Liver (tissue), 9 donors: Measurements from ENCODE around the gene ASB13. TPM values are rescaled to one million over a fixed set of nuclear protein-coding genes. Genes with fewer than 3 reads are reported as not detected.
A peak's percentile ranks its signal among the peaks of the same experiment; 100 is the strongest.

Experiments used
- DNase-seq: peaks from one replicate; pipeline ENCODE4 v3.0.0-alpha.2; 2017; ENCODE audit warnings: low spot score
- H3K27ac ChIP-seq, 2 donors: one replicate each; pipeline ENCODE4 v1.7.0; 2013; ENCODE audit warnings: inconsistent platforms in 2 of 2, low read length in 2 of 2, control low read depth in 1 of 2, low read depth in 1 of 2, mild to moderate bottlenecking in 1 of 2
- H3K27me3 ChIP-seq, 4 donors: one replicate each; pipeline versions ENCODE4 v1.6.1 to v1.7.0; 2013; ENCODE audit warnings: low read length in 3 of 4, inconsistent platforms in 1 of 4, mild to moderate bottlenecking in 1 of 4, moderate library complexity in 1 of 4; ENCODE audit not compliant: control insufficient read depth in 4 of 4, insufficient read depth in 4 of 4
- H3K36me3 ChIP-seq, 4 donors: one replicate each; pipeline versions ENCODE4 v1.6.1 to v1.7.0; 2013; ENCODE audit warnings: low read length in 3 of 4, mild to moderate bottlenecking in 3 of 4, low read depth in 1 of 4, moderate library complexity in 1 of 4; ENCODE audit not compliant: control insufficient read depth in 4 of 4, insufficient read depth in 3 of 4
- H3K4me1 ChIP-seq, 4 donors: one replicate each; pipeline versions ENCODE4 v1.6.1 to v1.7.0; 2013; ENCODE audit warnings: low read length in 3 of 4, mild to moderate bottlenecking in 3 of 4, moderate library complexity in 1 of 4; ENCODE audit not compliant: control insufficient read depth in 4 of 4, insufficient read depth in 4 of 4
- H3K4me3 ChIP-seq, 3 donors: one replicate each; pipeline versions ENCODE4 v1.6.1 to v1.7.0; 2013; ENCODE audit warnings: low read length in 3 of 3, control low read depth in 1 of 3, low read depth in 1 of 3, mild to moderate bottlenecking in 1 of 3
- H3K9ac ChIP-seq, 2 donors: one replicate each; pipeline ENCODE4 v1.7.0; 2013; ENCODE audit warnings: low read length in 2 of 2, mild to moderate bottlenecking in 2 of 2, moderate library complexity in 2 of 2, control low read depth in 1 of 2, low read depth in 1 of 2
- H3K9me3 ChIP-seq, 4 donors: one replicate each; pipeline versions ENCODE4 v1.6.1 to v1.7.0; 2013; ENCODE audit warnings: low read length in 3 of 4; ENCODE audit not compliant: control insufficient read depth in 4 of 4
- EGR1 ChIP-seq, 2 donors: IDR thresholded peaks; 2 replicates each; pipeline ENCODE4 v1.6.1; 2016 to 2018; ENCODE audit warnings: antibody characterized with exemption in 2 of 2, low read depth in 2 of 2
- FOXA1 ChIP-seq: IDR thresholded peaks from 2 replicates; pipeline ENCODE4 v1.6.1; 2016; ENCODE audit warnings: antibody characterized with exemption
- FOXA2 ChIP-seq: IDR thresholded peaks from 2 replicates; pipeline ENCODE4 v1.6.1; 2016; ENCODE audit warnings: antibody characterized with exemption
- GABPA ChIP-seq, 2 donors: IDR thresholded peaks in 1 of 2; conservative IDR thresholded peaks in 1 of 2; 2 replicates each; pipeline ENCODE4 v1.6.1; 2016; ENCODE audit warnings: antibody characterized with exemption in 2 of 2, mild to moderate bottlenecking in 1 of 2, moderate library complexity in 1 of 2
- HNF4A ChIP-seq, 2 donors: conservative IDR thresholded peaks; 2 replicates each; pipeline ENCODE4 v1.6.1; 2016; ENCODE audit warnings: antibody characterized with exemption in 2 of 2, mild to moderate bottlenecking in 2 of 2
- HNF4G ChIP-seq: IDR thresholded peaks from 2 replicates; pipeline ENCODE4 v1.6.1; 2016; ENCODE audit warnings: antibody characterized with exemption
- JUND ChIP-seq, 2 donors: IDR thresholded peaks; 2 replicates each; pipeline ENCODE4 v1.6.1; 2016; ENCODE audit warnings: antibody characterized with exemption in 2 of 2
- NR2F2 ChIP-seq: IDR thresholded peaks from 2 replicates; pipeline ENCODE4 v1.6.1; 2016; ENCODE audit warnings: antibody characterized with exemption
- RAD21 ChIP-seq, 2 donors: IDR thresholded peaks; 2 replicates each; pipeline ENCODE4 v1.6.1; 2016; ENCODE audit warnings: antibody characterized with exemption in 2 of 2, mild to moderate bottlenecking in 2 of 2
- RXRA ChIP-seq, 2 donors: IDR thresholded peaks; 2 replicates each; pipeline ENCODE4 v1.6.1; 2017 to 2018; ENCODE audit warnings: antibody characterized with exemption in 2 of 2, mild to moderate bottlenecking in 1 of 2
- SP1 ChIP-seq: IDR thresholded peaks from 2 replicates; pipeline ENCODE4 v1.6.1; 2018; ENCODE audit warnings: antibody characterized with exemption, mild to moderate bottlenecking
- TAF1 ChIP-seq: conservative IDR thresholded peaks from 2 replicates; pipeline ENCODE4 v1.6.1; 2016; ENCODE audit warnings: antibody characterized with exemption, mild to moderate bottlenecking
- YY1 ChIP-seq: IDR thresholded peaks from 2 replicates; pipeline ENCODE4 v1.6.1; 2016; ENCODE audit warnings: antibody characterized with exemption, mild to moderate bottlenecking
- ZBTB33 ChIP-seq: IDR thresholded peaks from 2 replicates; pipeline ENCODE4 v1.6.1; 2016; ENCODE audit warnings: antibody characterized with exemption
- WGBS: extraction: QIAGEN DNeasy Blood & Tissue Kit; methylation state at CpG from one replicate; pipeline ENCODE4 v1.1.7; 2013; 5-methylcytosine and 5-hydroxymethylcytosine counted together
- polyA plus RNA-seq, 2 donors: library from polyadenylated mRNA; stranded (reverse) in 1 of 2; unstranded in 1 of 2; fragments of 200-250 nt in 1 of 2; fragments of >200 nt in 1 of 2; fragmentation: Nextera tagmentation in 1 of 2; extraction: Ambion mirVana in 1 of 2; gene quantifications; one replicate each; pipeline versions ENCODE4 v1.2.1 to v1.2.3, GENCODE V29; 2013 to 2015
- total RNA-seq, 2 donors: library from RNA; depleted of rRNA; stranded (reverse); fragments of >200 nt; gene quantifications; one replicate each; pipeline ENCODE4 v1.2.3, GENCODE V29; 2014
- TF ChIP-seq, protein P1 (sequence below): IDR thresholded peaks from 2 replicates; pipeline ENCODE4 v1.6.1; 2016; ENCODE audit warnings: antibody characterized with exemption
- TF ChIP-seq, protein P2 (sequence below): IDR thresholded peaks from 2 replicates; pipeline ENCODE4 v1.6.1; 2016; ENCODE audit warnings: antibody characterized with exemption, mild to moderate bottlenecking
- TF ChIP-seq, protein P3 (sequence below): fragments of 150-350 bp; IDR thresholded peaks from 2 replicates; pipeline ENCODE4 v1.5.1; 2017; ENCODE audit warnings: improper control_type of control experiment, low read depth, low read length; ENCODE audit not compliant: missing input control
- TF ChIP-seq, protein P4 (sequence below): IDR thresholded peaks from 2 replicates; pipeline ENCODE4 v1.6.1; 2016; ENCODE audit warnings: antibody characterized with exemption
- donor health status: healthy.
- donor health status: healthy.
- donor health status: healthy.
- donor health status: healthy.
- donor health status: healthy.

Gene ASB13
- total and polyA plus RNA-seq, 4 donors, result 8.5 to 48.3 (median 42.5) TPM

GRCh38 chr10:5661043-5661442 is 5.4 kb downstream of the ASB13 start (continued):
- TF ChIP-seq SP1 (no peak), YY1 (no peak), NR2F2 (no peak), RXRA (IDR thresholded peaks at IDR 0.05) (no peak)
- TF ChIP-seq, protein P1, sequence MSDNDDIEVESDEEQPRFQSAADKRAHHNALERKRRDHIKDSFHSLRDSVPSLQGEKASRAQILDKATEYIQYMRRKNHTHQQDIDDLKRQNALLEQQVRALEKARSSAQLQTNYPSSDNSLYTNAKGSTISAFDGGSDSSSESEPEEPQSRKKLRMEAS, result no peak

- H3K27ac ChIP-seq, result peak overlapping the region; percentile 81 to 91
- DNase-seq, result peak; percentile 49
Observed at GRCh38 chr10:5659702-5660528, 6.5 kb downstream of the ASB13 start.

More at GRCh38 chr10:5659702-5660528, 6.5 kb downstream of the ASB13 start:
- no peaks in the 10 kb centered on the region for H3K27me3 ChIP-seq
- WGBS, result 30% methylated on average over 16 of the region's 16 CpGs
- H3K4me3 ChIP-seq, result no peak overlapping the region
- peak; percentile 68 for TF ChIP-seq ZBTB33
- TF ChIP-seq EGR1 (IDR thresholded peaks at IDR 0.05; ENCODE audit: low read depth in 2 of 2), result peak in 1 of 2 donors; percentile 83
- peak; percentile 28 to 50 for TF ChIP-seq RAD21 (IDR thresholded peaks at IDR 0.05)
- TF ChIP-seq, protein P1, result peak; percentile 96
- TF ChIP-seq, protein P2, sequence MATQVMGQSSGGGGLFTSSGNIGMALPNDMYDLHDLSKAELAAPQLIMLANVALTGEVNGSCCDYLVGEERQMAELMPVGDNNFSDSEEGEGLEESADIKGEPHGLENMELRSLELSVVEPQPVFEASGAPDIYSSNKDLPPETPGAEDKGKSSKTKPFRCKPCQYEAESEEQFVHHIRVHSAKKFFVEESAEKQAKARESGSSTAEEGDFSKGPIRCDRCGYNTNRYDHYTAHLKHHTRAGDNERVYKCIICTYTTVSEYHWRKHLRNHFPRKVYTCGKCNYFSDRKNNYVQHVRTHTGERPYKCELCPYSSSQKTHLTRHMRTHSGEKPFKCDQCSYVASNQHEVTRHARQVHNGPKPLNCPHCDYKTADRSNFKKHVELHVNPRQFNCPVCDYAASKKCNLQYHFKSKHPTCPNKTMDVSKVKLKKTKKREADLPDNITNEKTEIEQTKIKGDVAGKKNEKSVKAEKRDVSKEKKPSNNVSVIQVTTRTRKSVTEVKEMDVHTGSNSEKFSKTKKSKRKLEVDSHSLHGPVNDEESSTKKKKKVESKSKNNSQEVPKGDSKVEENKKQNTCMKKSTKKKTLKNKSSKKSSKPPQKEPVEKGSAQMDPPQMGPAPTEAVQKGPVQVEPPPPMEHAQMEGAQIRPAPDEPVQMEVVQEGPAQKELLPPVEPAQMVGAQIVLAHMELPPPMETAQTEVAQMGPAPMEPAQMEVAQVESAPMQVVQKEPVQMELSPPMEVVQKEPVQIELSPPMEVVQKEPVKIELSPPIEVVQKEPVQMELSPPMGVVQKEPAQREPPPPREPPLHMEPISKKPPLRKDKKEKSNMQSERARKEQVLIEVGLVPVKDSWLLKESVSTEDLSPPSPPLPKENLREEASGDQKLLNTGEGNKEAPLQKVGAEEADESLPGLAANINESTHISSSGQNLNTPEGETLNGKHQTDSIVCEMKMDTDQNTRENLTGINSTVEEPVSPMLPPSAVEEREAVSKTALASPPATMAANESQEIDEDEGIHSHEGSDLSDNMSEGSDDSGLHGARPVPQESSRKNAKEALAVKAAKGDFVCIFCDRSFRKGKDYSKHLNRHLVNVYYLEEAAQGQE, result peak; percentile 60
- TF ChIP-seq TAF1, result no peak
- TF ChIP-seq GABPA (IDR thresholded peaks at IDR 0.05 in 1 of 2, conservative IDR thresholded peaks at IDR 0.05 in 1 of 2), result peak in 1 of 2 donors; percentile 63
- TF ChIP-seq HNF4A (conservative IDR thresholded peaks at IDR 0.05), result peak; percentile 64 to 86
- peak; percentile 86 to 96 for TF ChIP-seq RXRA (IDR thresholded peaks at IDR 0.05)
- TF ChIP-seq, protein P3, sequence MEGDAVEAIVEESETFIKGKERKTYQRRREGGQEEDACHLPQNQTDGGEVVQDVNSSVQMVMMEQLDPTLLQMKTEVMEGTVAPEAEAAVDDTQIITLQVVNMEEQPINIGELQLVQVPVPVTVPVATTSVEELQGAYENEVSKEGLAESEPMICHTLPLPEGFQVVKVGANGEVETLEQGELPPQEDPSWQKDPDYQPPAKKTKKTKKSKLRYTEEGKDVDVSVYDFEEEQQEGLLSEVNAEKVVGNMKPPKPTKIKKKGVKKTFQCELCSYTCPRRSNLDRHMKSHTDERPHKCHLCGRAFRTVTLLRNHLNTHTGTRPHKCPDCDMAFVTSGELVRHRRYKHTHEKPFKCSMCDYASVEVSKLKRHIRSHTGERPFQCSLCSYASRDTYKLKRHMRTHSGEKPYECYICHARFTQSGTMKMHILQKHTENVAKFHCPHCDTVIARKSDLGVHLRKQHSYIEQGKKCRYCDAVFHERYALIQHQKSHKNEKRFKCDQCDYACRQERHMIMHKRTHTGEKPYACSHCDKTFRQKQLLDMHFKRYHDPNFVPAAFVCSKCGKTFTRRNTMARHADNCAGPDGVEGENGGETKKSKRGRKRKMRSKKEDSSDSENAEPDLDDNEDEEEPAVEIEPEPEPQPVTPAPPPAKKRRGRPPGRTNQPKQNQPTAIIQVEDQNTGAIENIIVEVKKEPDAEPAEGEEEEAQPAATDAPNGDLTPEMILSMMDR, result no peak
- TF ChIP-seq HNF4G, result no peak
- peak; percentile 85 for TF ChIP-seq FOXA2
- peak; percentile 67 for TF ChIP-seq NR2F2
- peak; percentile 85 for TF ChIP-seq FOXA1
- peak; percentile 78 for TF ChIP-seq SP1
- TF ChIP-seq, protein P4, sequence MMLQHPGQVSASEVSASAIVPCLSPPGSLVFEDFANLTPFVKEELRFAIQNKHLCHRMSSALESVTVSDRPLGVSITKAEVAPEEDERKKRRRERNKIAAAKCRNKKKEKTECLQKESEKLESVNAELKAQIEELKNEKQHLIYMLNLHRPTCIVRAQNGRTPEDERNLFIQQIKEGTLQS, result peak; percentile 79
- TF ChIP-seq YY1, result peak; percentile 84
- peak; percentile 89 to 96 for TF ChIP-seq JUND (IDR thresholded peaks at IDR 0.05)
- H3K36me3 ChIP-seq, result no peaks in the 10 kb centered on the region
- peak overlapping the region in 1 of 2 donors; percentile 18 for H3K9ac ChIP-seq
- H3K9me3 ChIP-seq, result no peaks in the 10 kb centered on the region
- peaks cover 27 to 61% (median 48%) of the 10 kb centered on the region in 4 donors for H3K4me1 ChIP-seq
